Mucosa of stomach (tissue), 1 donor: ENCODE measurements around the gene METTL26.

ENCODE experiments used
- H3K27me3 ChIP-seq: one replicate; pipeline ENCODE4 v1.7.0; 2013; ENCODE audit warnings: mild to moderate bottlenecking, low read length; ENCODE audit not compliant: control insufficient read depth, insufficient read depth
- H3K36me3 ChIP-seq: one replicate; pipeline ENCODE4 v1.7.0; 2013; ENCODE audit warnings: low read length; ENCODE audit not compliant: control insufficient read depth, insufficient read depth
- H3K4me1 ChIP-seq: one replicate; pipeline ENCODE4 v1.7.0; 2013; ENCODE audit warnings: mild to moderate bottlenecking, low read length; ENCODE audit not compliant: control insufficient read depth, insufficient read depth
- H3K4me3 ChIP-seq: one replicate; pipeline ENCODE4 v1.7.0; 2013; ENCODE audit warnings: low read length
- H3K9ac ChIP-seq: one replicate; pipeline ENCODE4 v1.7.0; 2013; ENCODE audit warnings: mild to moderate bottlenecking, low read length, moderate library complexity
- H3K9me3 ChIP-seq: one replicate; pipeline ENCODE4 v1.7.0; 2013; ENCODE audit warnings: mild to moderate bottlenecking, low read length, moderate library complexity; ENCODE audit not compliant: control insufficient read depth
- donor health status: Pancreatic carcinoma.

Gene METTL26

GRCh38 chr16:672371-672770 lies 36.3 kb upstream of the METTL26 start:
- Histone ChIP-seq H3K36me3 (peaks cover 6% of the 10 kb centered on the region), H3K27me3 (peaks cover 6% of the 10 kb centered on the region), H3K4me1 (peaks cover 39% of the 10 kb centered on the region), H3K9me3 (no peaks in the 10 kb centered on the region), H3K9ac (no peak overlapping the region), H3K4me3 (no peak overlapping the region)

- Histone ChIP-seq H3K9ac (no peak overlapping the region), H3K9me3 (no peaks in the 10 kb centered on the region), H3K27me3 (peaks cover 6% of the 10 kb centered on the region), H3K36me3 (peaks cover 6% of the 10 kb centered on the region), H3K4me1 (peaks cover 32% of the 10 kb centered on the region), H3K4me3 (no peak overlapping the region)
Measured at GRCh38 chr16:671353-672131, 35.4 kb upstream of the METTL26 start.

GRCh38 chr16:670485-671352 lies 34.6 kb upstream of the METTL26 start:
- no peak overlapping the region for H3K9ac ChIP-seq
- H3K9me3 ChIP-seq: no peaks in the 10 kb centered on the region
- no peak overlapping the region for H3K4me3 ChIP-seq
- H3K27me3 ChIP-seq: peaks cover 6% of the 10 kb centered on the region
- H3K4me1 ChIP-seq: peaks cover 26% of the 10 kb centered on the region
- H3K36me3 ChIP-seq: peaks cover 6% of the 10 kb centered on the region

GRCh38 chr16:669666-670065 lies 33.6 kb upstream of the METTL26 start:
- H3K27me3 ChIP-seq: no peaks in the 10 kb centered on the region
- H3K4me3 ChIP-seq: no peak overlapping the region
- no peak overlapping the region for H3K9ac ChIP-seq
- H3K9me3 ChIP-seq: no peaks in the 10 kb centered on the region
- peaks cover 19% of the 10 kb centered on the region for H3K4me1 ChIP-seq
- H3K36me3 ChIP-seq: peaks cover 6% of the 10 kb centered on the region

- H3K4me1 ChIP-seq: peaks cover 15% of the 10 kb centered on the region
- no peaks in the 10 kb centered on the region for H3K27me3 ChIP-seq
- peaks cover 6% of the 10 kb centered on the region for H3K36me3 ChIP-seq
- H3K9ac ChIP-seq: peak overlapping the region; percentile 81
- peak overlapping the region; percentile 67 for H3K4me3 ChIP-seq
- no peaks in the 10 kb centered on the region for H3K9me3 ChIP-seq
Measured at GRCh38 chr16:668519-669171, 32.5 kb upstream of the METTL26 start.

- Histone ChIP-seq H3K27me3 (no peaks in the 10 kb centered on the region), H3K9me3 (no peaks in the 10 kb centered on the region), H3K4me1 (peaks cover 15% of the 10 kb centered on the region), H3K4me3 (peak within 1 kb of the TSS; percentile 67), H3K9ac (peak within 1 kb of the TSS; percentile 81), H3K36me3 (peaks cover 6% of the 10 kb centered on the region)
Measured at GRCh38 chr16:667780-668518, 31.8 kb upstream of the METTL26 start, which contains the start of gene RHOT2. RHOT2 (plus strand) TSS chr16:668132; CDS start chr16:668200, 68 bp downstream.

GRCh38 chr16:667113-667779 lies 31.1 kb upstream of the METTL26 start:
- no peaks in the 10 kb centered on the region for H3K9me3 ChIP-seq
- peaks cover 6% of the 10 kb centered on the region for H3K36me3 ChIP-seq
- H3K4me1 ChIP-seq: peaks cover 15% of the 10 kb centered on the region
- H3K9ac ChIP-seq: peak overlapping the region; percentile 81
- H3K4me3 ChIP-seq: no peak overlapping the region
- no peaks in the 10 kb centered on the region for H3K27me3 ChIP-seq

- no peaks in the 10 kb centered on the region for H3K27me3 ChIP-seq
- peaks cover 6% of the 10 kb centered on the region for H3K36me3 ChIP-seq
- peaks cover 16% of the 10 kb centered on the region for H3K4me1 ChIP-seq
- no peak overlapping the region for H3K4me3 ChIP-seq
- no peak overlapping the region for H3K9ac ChIP-seq
- no peaks in the 10 kb centered on the region for H3K9me3 ChIP-seq
Measured at GRCh38 chr16:666572-666971, 30.5 kb upstream of the METTL26 start.

GRCh38 chr16:662597-662996 lies 26.5 kb upstream of the METTL26 start:
- Histone ChIP-seq H3K9me3 (no peaks in the 10 kb centered on the region), H3K9ac (no peak overlapping the region), H3K4me3 (no peak overlapping the region), H3K4me1 (peaks cover 18% of the 10 kb centered on the region), H3K27me3 (no peaks in the 10 kb centered on the region), H3K36me3 (no peaks in the 10 kb centered on the region)

GRCh38 chr16:662095-662494 lies 26.0 kb upstream of the METTL26 start:
- Histone ChIP-seq H3K36me3 (no peaks in the 10 kb centered on the region), H3K9ac (no peak overlapping the region), H3K4me1 (peaks cover 15% of the 10 kb centered on the region)

GRCh38 chr16:661184-661821 lies 25.2 kb upstream of the METTL26 start:
- no peaks in the 10 kb centered on the region for H3K27me3 ChIP-seq
- H3K9me3 ChIP-seq: no peaks in the 10 kb centered on the region
- H3K4me1 ChIP-seq: peaks cover 15% of the 10 kb centered on the region
- no peak overlapping the region for H3K4me3 ChIP-seq
- H3K9ac ChIP-seq: no peak overlapping the region
- H3K36me3 ChIP-seq: no peaks in the 10 kb centered on the region

More at GRCh38 chr16:662095-662494, 26.0 kb upstream of the METTL26 start:
- no peak overlapping the region for H3K4me3 ChIP-seq
- no peaks in the 10 kb centered on the region for H3K27me3 ChIP-seq
- no peaks in the 10 kb centered on the region for H3K9me3 ChIP-seq
